Astrocyte of the spinal cord (primary cell): ENCODE data around the gene KDM1B.
"Not testable (repeated sequence)": the region's sequence is repeated elsewhere in the genome, so short reads cannot be mapped to it uniquely, and the experiment has no call there.

ENCODE experiments used
- DNase-seq: peaks from one replicate; pipeline ENCODE4 v3.0.0; 2011; ENCODE audit warnings: low read depth, low spot score
- H3K4me3 ChIP-seq: 2 replicates; pipeline ENCODE4 v1.5.1; 2011; ENCODE audit warnings: low read depth, mild to moderate bottlenecking, low read length, moderate library complexity
- in situ Hi-C: cut with HindIII; loops from 2 replicates; pipeline ENCODE4 v1.10.0; 2017; ENCODE audit warnings: low sequenced_read_pairs
- TF ChIP-seq, protein P1 (sequence below): IDR thresholded peaks from 2 replicates; pipeline ENCODE4 v1.5.1; 2012; ENCODE audit warnings: low read depth, mild to moderate bottlenecking, low read length, inconsistent platforms

KDM1B gene

GRCh38 chr6:18147616-18148015, 7.6 kb upstream of the KDM1B start:
- TF ChIP-seq, protein P1, sequence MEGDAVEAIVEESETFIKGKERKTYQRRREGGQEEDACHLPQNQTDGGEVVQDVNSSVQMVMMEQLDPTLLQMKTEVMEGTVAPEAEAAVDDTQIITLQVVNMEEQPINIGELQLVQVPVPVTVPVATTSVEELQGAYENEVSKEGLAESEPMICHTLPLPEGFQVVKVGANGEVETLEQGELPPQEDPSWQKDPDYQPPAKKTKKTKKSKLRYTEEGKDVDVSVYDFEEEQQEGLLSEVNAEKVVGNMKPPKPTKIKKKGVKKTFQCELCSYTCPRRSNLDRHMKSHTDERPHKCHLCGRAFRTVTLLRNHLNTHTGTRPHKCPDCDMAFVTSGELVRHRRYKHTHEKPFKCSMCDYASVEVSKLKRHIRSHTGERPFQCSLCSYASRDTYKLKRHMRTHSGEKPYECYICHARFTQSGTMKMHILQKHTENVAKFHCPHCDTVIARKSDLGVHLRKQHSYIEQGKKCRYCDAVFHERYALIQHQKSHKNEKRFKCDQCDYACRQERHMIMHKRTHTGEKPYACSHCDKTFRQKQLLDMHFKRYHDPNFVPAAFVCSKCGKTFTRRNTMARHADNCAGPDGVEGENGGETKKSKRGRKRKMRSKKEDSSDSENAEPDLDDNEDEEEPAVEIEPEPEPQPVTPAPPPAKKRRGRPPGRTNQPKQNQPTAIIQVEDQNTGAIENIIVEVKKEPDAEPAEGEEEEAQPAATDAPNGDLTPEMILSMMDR: no peak
- no peak for DNase-seq
- no peak overlapping the region for H3K4me3 ChIP-seq
- in situ Hi-C loops: no loop called here

DNA sequence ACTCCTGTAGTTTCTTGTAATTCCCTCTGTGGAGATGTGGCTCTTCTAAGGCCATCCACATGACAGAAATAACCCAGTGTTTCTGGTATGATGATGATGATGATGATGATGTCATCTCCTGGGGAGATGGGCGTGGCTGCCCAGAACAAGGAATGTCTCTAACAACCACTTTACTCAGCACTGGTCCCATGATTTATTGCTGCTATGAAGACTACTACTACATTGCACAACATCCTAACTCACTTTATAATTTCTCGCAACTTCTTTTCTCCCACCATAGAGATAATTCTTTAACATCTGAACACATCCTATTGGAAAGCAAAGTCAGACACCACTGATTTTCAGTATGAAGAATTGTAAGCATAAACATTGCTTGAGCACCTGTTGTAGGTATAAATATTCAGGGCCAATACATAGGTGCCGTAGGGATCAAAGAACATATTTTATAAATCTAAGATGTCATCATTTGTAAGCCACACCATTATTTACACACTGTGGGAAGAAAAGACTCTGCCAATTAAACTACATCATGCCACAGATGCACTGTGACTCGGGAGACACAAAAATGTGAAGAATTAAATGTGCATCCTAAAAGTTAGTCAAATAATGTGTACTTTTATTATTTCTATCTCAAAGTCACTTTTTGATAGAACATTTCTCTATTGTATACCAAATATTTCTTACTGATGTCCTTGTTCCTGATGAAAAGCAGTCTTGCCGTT, 6.8 kb upstream of the KDM1B start:
- in situ Hi-C loops: no loop called here
- TF ChIP-seq, protein P1: no peak
- DNase-seq: peak; percentile 83
- H3K4me3 ChIP-seq: no peak overlapping the region

DNA sequence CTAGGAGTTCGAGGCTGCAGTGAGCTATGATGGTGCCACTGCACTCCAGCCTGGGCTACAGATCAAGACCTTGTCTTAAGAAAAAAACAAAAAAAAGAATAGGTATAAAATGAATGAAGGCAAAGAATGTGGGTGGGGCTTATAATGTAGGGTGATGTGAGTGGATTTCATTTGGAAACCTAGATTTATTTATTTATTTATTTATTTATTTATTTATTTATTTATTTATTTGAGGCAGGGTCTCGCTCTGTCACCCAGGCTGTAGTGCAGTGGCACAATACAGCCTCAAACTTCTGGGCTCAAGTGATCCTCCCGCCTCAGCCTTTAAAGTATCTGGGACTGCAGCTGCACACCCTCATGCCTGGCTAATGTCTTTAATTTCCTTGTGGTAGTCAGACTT, 3.8 kb upstream of the KDM1B start:
- in situ Hi-C loops, H3K4me3 ChIP-seq, DNase-seq: not testable (repeated sequence)

- no peak for DNase-seq
- TF ChIP-seq, protein P1: no peak
- H3K4me3 ChIP-seq: no peak overlapping the region
- in situ Hi-C loops: no loop called here
These were observed 3.4 kb upstream of the KDM1B start for GRCh38 chr6:18151801-18152200.

- DNase-seq: no peak
- in situ Hi-C loops: no loop called here
- TF ChIP-seq, protein P1: no peak
- H3K4me3 ChIP-seq: no peak overlapping the region
These were observed 1.9 kb upstream of the KDM1B start for GRCh38 chr6:18153311-18153703.

DNA sequence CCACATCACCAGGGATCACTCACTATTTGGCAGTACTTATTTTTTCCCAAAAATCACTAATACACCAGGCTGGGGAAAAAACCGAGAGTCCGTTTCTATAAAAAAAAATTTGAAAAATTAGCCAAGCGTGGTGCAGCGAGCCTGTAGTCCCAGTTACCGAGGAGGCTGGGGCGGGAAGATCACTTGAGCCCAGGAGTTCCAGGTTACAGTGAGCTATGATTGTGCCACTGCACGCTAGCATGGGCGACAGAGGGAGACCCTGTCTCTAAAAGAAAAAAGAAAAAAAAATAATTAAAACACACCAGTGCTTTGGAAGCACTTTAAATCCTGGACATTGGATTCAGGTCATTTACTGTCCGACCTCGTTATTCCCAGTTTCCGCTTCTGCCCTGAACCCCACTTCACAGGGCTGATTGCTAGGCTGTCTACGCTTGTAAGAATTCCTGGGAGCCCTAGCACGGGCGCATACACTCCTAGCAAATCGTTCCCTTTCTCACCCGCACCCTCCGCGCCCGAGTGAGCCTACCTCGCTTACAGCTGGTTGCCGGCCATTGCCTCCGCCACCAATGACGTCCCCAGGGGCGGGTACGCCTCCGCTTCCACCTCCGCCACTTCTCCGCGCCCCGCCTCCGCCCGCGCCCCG, 594 bp upstream of the KDM1B start, which contains the start of gene TPMT:
TPMT (minus strand) TSS at position 571 of the 643 bp plus-strand sequence. CDS start 5,950 bp downstream, outside the sequence.
- TF ChIP-seq, protein P1: no peak
- in situ Hi-C loops: no loop called here
- DNase-seq: no peak
- H3K4me3 ChIP-seq: peak within 1 kb of the TSS; percentile 98

GRCh38 chr6:18155864-18156421, 721 bp downstream of the KDM1B start:
- H3K4me3 ChIP-seq: peak overlapping the region; percentile 98
- in situ Hi-C loops: no loop called here
- TF ChIP-seq, protein P1: peak; percentile 47
- peak; percentile 35 for DNase-seq
